NCI-H1694 treated with DMSO at 0.1 percent for 48 hours (cell line): ENCODE results near the gene ALK.

ENCODE experiments used
- DNase-seq: peaks from one replicate; lab custom pipeline; 2025; lab: John Stamatoyannopoulos, UW

ALK gene

DNA sequence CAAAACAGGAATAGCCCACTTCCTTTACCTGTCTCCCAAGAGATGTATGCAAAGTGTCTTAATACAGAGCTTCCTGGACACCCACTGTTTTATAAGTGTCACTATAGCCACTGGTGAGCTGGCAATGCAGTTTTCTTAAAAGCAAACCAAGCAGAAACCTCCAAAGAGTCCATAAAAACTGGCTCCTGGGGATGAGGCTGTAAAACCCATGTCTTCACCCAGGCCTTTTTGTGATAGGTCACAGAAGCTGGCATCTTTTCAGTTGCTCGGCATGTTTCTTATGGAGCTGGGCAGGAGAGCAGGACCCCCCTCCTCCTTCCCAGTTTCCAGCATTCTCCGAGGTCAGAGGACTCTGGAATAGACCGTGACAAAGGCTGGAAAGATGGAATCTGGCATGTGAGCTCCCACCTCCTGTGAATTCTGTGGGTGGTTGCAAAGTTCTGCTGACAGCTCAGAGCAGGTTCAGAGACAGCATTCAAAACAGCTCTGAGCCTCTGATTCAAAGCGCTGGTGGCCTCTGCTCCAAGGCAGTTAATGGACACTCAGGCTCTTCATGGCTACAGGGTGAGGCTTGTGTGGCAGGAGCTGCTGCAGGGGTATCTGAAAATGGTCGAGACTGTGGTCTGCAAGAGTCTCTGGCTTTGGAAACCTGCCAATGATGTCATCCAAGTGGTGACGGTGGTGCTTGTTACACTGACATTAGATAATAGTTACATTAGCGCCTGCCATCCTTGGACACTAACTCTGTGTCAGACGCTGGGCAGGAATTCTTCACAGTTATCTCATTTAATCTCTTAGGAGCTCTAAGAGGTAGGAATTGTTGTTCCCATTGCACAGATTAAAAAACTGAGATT is 522.8 kb downstream of the ALK start:
- DNase-seq = no peak

DNA sequence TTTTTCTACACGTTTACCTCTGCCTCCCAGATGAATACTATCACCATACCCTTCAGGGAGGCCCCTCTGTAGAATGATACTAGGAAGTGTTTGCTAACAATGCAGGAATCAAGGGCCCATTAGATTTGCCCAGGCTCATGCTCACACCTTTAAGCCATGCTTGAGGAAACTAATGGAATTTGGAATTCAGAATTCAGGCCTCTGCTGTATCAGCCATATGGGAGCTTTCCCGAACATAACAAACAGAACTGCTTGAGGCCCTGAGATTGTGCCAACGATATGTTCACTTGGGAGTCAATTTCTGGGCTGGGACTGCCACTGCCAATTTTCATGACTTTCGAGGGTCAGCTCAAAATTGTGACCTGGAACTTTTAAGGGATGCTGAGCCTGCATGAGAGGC is 523.7 kb downstream of the ALK start:
- DNase-seq = peak; percentile 45

DNA sequence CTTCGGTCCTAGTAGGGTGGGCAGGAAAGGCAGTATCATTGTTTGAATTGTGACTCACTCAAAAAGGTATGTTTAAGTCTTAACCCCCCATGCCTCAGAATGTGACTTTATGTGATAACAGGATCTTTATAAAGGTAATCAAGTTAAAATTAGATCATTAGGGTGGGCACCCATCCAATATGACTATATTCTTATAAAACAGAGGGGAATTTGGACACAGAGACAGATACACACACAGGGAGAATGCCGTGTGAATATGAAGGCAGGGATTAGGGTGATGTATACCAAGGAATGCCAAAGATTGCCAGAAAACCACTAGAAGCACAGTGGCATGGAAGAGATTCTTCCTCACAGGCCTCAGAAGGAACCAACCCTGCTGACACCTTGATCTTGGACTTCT is 524.3 kb downstream of the ALK start:
- DNase-seq = no peak

DNA sequence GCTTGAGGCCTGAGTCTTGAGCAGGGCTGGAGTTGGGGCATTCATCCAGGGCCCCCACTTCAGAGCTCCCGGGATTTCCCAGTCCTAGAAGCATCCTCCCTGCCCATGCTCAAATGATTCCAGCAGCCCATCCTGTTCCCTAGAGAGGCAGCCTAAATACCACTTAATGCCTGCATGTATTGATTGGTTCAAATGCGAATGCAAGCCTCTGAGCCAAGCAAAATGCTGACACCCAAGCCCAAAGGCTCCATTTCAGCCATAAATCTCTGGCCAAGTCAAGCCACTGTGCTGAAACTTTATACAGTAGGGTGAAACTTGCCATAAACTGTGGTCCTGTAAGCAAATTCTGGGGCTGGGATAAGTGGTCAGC is 526.4 kb downstream of the ALK start:
- no peak for DNase-seq

DNA sequence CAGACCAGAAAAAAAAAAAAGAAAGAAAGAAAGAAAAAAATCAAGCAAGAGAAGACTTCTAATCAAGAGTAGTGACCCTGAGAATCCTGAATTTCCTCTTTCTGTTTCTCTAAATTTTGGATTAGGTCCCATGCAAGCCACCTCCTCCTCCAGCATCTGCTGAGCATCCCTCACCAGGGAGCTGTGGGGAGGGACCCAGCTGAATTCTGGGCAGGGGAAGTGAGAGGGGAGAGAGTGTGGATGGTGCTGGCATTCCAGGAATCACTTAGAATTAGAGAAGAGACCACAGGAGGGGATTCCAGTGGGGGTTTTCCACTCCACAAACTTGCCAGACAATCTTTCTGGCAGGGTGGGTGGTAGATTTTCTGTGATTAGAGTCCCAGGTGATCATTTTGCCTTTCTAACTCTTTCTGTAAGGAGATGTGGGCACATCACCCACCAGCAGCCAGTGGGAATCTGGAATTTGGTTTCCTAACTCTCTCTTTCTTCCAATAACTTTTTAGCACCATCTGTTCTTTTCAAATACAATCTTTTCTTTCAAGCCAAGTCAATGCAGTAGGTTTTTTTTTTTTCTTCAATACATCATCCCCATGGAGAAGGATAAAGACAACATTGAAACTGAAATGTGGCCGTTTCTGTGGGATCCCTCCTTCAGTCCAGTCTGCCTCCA is 526.9 kb downstream of the ALK start:
- DNase-seq = no peak

DNA sequence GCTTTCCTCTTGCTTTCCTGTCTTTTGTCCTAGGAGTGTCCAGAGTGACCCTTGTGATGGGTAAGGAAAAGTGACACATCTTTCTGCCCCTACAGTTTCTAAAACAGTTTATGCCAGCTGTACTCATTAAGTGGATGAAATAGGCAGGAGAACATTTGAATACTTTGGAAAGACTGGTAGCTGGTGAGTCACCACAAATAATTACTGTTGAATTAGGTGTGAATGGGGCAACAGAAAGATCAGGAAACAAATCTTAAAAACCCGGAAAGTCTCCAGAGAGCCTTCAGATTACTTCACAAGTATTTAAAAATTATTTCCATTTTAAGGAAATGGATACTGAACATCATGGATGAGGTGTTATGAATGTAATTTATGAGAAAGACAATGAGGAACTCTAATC is 527.7 kb downstream of the ALK start:
- DNase-seq = no peak

DNA sequence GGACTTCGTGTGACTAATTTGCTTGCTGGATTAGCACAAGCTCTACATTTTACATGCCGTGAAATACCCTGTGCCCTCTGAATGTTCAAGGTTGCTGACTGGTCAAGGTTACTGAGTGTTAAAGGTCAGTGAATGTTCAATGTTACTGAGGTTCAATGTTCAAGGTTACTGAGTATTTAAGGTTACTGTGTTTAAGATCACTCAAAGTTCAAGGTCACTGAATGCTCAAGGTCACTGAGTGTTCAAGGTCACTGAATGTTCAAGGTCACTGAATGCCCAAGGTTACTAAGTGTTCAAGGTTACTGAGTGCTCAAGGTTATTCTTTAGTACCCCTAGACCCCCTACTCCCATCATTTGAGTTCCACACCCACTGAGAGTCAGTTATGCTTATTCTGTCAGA is 528.6 kb downstream of the ALK start:
- DNase-seq = no peak

DNA sequence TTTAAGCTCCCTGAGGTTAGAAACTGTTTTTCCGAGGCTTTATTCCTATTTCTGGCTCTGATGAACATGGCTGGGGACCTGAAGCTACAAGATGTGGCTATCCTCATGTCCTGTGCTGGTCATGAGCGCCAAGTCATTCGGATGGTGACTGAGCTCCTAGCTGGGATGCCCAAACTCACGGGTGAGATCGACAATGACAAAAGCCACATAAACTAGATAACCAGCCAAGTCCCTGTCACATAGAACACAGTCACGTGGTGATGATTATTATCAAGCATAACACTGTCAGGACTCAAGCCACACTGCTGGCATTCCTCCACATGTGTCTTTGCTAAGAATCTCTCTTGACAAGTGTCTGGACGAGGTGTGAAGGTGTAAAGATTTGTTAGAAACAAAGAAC is 531.2 kb downstream of the ALK start:
- DNase-seq = no peak

DNA sequence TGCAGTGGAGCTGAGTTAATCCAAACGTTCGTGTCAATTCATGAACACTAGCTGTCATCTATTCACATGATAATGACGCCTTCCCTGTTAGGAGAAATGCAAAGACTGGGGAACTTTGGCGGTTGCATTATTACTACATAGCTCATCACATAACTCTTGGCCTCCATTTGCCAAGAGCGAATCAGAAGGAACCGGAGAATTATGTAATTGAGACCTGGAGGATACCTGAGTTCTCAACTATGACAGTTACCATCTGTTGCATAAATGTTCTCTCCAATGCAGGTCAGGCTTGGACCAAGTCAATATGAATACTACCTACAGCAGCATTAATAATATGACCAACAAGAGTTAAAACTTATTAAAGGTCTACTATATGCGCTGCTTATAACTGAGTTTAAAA is 531.7 kb downstream of the ALK start:
- DNase-seq = no peak

DNA sequence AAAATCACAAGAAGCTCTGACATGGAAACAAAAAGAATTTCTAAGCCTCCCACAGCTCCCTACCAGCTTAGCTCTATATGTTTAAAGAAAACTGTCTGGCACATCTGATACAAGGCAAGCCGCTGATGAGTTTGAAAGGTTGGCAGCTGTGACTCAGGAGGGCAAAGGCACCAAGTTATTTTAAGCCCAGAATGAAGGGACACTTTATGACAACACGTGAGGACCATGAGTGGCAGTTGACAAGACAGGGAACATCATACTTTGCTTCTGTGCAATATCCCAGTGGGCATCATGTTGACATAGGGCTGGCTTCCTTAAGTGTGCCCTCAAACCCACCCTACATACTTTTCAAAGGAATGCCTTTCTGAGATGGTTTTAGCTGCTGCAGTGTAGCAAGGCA is 533.3 kb downstream of the ALK start:
- no peak for DNase-seq

DNA sequence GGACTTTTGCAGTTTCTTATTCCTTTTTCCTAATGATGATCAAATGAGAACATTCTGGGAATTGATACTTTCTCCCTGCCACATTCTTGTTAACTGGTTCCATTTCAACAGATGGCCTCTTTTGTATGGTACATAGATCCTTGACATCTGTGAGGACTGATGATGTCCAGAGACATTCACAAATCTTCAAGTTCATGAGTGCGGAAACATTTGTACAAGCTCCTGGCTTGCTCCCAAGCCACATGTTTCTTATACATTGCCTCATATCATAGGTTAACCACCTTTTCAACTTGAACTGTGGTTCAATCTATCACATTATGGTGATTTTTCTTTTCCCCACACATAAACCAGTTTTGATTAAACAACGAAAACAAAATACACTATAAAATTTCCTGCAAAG is 538.9 kb downstream of the ALK start:
- no peak for DNase-seq

DNA sequence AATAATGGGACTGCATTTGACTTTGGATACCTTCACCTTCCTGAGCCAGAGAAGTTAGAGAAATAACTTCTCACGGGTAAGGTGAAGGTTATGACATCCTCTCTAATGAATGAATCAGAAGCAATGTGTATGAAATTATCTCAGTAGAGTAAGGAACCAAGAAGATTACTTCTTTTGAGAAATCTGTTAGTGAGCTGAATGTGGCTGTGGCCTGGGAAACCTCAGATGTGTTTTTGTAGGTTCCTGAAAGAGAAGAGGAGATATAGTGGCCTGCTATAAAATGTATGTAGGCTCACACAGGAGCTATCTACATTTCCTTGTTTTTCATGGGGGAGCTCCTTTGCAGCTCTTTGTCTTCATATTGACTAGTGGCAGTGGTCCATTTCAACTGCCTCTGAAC is 543.6 kb downstream of the ALK start:
- DNase-seq = no peak

DNA sequence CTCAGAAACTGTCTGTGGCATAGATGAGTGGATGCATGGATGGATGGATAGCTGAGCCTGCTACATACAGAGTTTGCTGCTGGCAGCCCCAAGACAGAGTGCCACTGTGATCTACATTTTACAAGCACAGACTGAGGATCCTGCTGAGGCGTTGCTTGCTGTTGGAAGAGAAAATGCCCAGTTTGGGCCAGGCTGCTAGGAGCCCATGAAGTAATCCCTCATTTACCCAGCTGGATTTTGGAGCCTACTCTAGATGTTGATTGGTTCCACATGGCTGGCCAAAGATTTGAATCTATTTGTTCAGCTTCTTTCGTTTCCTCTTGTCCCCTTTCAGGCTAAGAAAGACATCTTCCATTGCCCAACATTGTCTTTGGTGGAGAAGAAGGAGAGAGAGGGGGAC is 544.8 kb downstream of the ALK start:
- DNase-seq = no peak

DNA sequence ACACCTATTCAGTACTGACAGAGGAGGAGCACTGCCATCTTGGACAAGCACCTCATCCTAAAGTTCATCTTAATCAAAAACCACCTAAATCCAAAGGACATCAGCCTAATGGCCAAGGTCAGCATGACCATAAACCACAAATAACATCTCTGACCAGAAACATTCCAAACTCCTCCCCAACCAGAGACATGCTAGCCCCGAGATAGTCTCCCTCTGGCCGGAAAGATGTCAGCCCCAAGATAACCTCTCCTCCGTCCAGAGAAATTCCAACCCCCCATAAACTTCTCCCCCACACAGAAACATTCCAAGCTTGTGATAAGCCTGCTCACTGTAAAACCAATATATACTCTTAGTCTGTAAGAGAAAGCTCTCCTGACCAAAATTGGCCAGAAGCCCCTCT is 545.5 kb downstream of the ALK start:
- no peak for DNase-seq

DNA sequence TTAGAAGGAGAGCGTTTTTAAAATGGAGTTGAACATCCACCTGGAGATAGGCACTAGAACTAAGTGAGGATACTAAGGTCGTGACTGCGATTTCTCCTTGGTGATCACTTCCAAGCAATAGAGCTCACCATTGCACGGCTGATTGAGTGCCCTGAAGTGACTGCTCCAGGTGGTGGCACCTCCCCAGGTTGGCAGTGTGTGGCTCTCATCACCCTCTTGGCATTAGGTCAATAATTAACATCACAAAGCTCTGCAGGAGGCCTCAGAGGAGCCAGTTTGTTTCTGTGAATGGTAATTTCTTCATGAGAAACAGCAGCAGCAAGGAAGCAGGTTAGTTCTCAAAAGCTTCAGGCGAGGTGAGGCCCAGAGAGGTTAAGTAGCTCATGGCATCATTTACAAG is 546.6 kb downstream of the ALK start:
- peak; percentile 23 for DNase-seq

DNA sequence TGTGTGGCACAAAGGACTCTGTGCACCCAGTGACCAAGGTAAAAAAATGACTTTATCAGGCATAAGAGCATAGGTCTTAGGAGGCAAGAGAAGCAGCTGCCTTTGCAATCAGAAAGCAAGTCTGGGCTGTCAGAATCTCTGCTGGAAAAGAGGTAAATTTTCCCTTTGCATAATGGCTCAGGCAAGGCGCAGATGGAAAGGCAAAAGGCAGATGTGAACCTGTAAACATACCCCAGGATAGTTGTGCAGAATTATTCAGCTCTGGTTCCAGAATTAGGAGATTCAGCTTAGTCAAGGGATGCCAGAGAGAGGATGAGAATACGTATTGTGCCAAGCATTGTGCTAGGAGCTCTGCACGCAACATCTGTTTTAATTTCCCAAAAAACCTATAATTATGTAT is 547.5 kb downstream of the ALK start:
- peak; percentile 27 for DNase-seq

DNA sequence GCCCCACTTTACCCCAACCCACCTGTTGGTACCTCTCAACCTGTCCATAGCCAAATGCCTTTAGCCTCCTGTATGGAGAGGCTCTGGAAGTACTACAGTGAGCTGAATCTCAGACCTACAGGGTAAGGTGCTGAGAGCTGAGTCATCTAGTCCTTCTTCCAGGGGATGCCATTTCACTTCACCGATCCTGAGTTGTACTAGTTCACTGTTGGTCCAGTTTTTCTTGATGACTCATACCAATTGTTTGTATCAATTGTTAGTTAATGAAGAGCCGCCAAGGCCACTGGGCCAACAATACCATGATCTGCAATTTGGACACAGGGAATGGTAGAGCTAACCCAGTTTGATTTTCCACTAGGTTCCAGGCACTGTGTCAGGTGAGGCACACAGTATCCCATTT is 549.2 kb downstream of the ALK start:
- no peak for DNase-seq

DNA sequence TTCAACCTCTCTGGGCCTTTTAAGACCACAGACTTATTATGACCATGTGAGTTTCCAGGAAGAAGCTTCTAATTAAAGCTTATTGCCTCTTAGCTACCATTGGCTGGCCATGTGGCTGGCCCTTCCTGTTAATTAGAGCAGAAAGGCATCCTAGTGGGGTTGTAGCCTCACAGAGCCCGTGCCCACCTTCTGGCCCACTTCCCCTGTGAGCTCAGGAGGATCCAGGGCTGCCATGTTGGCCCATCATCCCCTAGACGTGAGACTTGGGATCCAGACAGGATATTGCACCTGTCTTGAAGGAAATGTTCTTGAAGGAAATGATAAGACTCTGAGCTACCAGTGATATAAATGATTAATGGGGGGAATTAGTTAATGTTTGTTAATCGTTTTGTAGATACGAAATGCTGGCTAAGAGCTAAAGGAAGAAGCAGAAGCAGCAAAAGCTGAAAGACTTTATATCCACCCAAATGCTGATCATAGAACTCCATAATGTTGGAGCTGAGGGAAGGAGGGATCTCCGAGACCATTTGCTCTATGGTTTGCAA is 550.7 kb downstream of the ALK start:
- no peak for DNase-seq

DNA sequence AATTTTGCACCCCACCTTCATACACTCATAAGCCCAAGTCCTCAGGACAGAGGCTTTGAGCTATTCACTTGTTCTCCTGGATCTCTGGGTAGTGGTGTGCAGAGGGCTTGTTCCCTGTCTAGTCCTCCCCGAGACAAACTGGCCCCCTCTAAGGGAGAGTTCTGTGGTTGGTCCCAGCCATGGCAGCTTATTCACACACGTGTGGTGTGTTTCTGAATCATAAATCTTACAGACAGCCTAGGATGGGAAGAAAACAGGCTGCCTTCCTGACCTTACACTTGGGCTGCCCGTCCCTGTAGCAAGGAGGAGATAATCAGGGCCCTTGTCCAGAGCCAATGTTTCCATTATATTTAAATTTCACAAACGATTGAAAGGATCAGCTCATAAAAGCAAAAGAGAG is 551.2 kb downstream of the ALK start:
- no peak for DNase-seq

DNA sequence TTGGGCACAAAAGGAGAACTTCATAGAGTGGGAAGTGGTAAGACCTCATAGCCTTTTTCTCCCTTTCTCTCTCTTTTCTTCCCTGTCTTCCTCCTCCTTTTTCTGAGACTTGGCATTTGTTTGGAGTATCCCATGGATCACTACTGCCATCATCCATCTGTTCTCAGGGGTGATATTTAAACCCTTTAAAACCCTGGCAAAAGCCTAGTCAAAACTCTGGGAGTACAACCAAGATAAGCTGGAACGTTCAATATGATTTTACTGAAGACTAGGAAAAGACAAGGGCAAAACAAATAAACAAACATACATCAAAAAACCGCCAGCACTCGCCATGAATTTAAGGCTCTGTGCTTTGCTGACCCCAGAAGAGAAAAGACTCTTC is 552.7 kb downstream of the ALK start:
- DNase-seq = no peak

DNA sequence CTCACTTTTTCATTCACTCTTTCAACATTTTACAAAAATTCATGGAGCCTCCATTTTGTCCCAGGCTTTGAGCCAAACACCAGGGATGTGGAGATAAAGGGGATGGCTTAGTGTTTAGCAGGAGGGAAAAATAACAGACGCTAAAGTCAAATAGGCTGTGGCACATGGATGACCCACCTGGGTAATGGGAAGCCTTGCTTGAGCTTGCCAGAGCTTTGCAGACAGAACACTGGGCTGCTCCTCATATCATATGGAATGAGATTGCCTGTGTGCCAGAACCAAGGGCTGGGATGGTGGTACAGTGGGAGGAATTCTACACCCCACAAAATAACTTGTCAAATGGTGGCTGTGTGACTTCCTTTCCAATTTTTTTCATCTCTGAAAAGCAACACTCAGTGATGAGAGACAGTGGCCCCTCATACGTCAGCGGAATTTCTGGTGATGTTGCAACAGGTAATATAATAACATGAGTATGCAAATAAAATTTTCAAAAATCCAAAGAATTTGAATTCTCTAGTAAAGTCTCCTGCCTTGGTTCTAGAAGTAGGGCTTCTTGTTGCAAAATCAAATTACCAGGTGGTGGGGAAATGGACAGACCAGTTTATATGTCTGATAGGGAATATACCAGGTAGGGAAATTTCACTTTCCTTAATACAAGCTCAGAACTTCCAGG is 553.3 kb downstream of the ALK start:
- no peak for DNase-seq

DNA sequence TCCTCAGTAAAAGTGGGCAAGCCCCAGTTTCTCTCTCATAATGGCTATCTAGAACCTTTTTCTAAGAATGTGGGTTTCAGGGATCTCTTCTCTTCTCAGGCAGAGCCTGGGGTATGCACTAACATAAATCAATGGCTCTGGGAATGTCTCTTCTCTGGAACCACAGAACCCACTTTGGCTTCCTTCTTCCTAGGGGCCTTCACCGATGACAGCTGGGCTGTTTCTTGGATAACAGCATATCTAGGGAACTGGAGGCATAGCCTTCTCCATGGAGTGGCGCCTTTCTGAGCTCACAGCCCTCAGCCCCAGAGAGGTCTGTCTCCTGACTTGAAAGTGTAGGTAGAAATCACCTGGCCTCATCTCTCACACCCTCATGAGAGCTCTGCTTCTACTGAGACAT is 558.3 kb downstream of the ALK start:
- DNase-seq = no peak

DNA sequence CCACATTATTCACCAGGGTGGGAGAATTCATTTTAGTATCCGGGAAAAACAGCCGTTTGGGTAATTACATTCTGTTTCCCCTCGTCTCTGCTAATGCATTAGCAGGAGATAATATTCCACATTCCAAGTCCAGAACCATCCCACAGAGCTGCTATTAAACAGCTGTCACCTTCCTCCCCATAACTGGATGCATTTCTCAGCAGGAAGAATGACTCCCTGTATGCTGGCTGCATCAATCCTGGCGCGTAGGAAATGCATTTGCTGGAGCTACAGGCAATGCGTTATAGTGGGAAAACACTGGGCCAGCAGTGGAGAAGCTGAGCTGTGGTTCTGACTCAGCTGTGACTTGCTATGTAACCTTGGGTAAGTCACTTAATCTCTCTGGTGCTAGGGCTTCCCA is 560.2 kb downstream of the ALK start:
- peak; percentile 27 for DNase-seq
